Left lung (tissue), 10 donors: Measurements from ENCODE around the gene XKR3. TPM values are rescaled to one million over a fixed set of nuclear protein-coding genes. Genes with fewer than 3 reads are reported as not detected.

Experiments used
- ATAC-seq: fragments of 200-7000 bp; cut with Tn5 transposase; one replicate; pipeline ENCODE4 v1.9.1; 2020; ENCODE audit warnings: moderate library complexity
- DNase-seq, 4 donors: peaks; one replicate each; pipeline ENCODE4 v3.0.0-alpha.2; 2013 to 2020
- H3K27ac ChIP-seq, 2 donors: fragments of 200-600 bp; sonication (generic) in 1 of 2; one replicate each; pipeline versions ENCODE4 v1.5.0 to v1.8.0; 2020 to 2021
- H3K27me3 ChIP-seq, 2 donors: fragments of 200-600 bp; sonication (generic) in 1 of 2; one replicate each; pipeline versions ENCODE4 v1.5.0 to v1.8.0; 2020 to 2021
- H3K36me3 ChIP-seq, 2 donors: fragments of 200-600 bp; sonication (generic) in 1 of 2; one replicate each; pipeline versions ENCODE4 v1.5.0 to v1.8.0; 2020 to 2021
- H3K4me1 ChIP-seq, 2 donors: fragments of 200-600 bp; one replicate each; pipeline ENCODE4 v1.8.0; 2021
- H3K4me3 ChIP-seq, 2 donors: fragments of 200-600 bp; sonication (generic) in 1 of 2; one replicate each; pipeline versions ENCODE4 v1.5.0 to v1.8.0; 2020 to 2021; ENCODE audit warnings: mild to moderate bottlenecking in 1 of 2
- H3K9me3 ChIP-seq, 2 donors: fragments of 200-600 bp; sonication (generic) in 1 of 2; one replicate each; pipeline versions ENCODE4 v1.5.0 to v1.8.0; 2020 to 2021
- intact Hi-C, 2 donors: fragments of 100-400 bp; cut with DNase I; formaldehyde crosslinking; loops; one replicate each; pipeline versions ENCODE4 v1.11.2 to v1.14.2; 2022
- polyA plus RNA-seq, 6 donors: library from polyadenylated mRNA; unstranded; fragments of 120-200 nt; gene quantifications; one replicate each; pipeline ENCODE4 v1.2.1, GENCODE V29; 2013; ENCODE audit not compliant: insufficient read length in 6 of 6
- total RNA-seq, 2 donors: library from RNA; stranded (reverse); fragmentation: NEBNext Ultra II Directional; extraction: Animal tissue kit (Norgen Biotek cat#: 25700); gene quantifications; one replicate each; pipeline ENCODE4 v1.2.1, GENCODE V29; 2021
- TF ChIP-seq, protein P1 (sequence below), 2 donors: fragments of 200-600 bp; sonication (generic) in 1 of 2; IDR thresholded peaks; one replicate each; pipeline versions ENCODE4 v1.5.0 to v1.8.0; 2021; ENCODE audit warnings: antibody characterized with exemption in 2 of 2
- donor health status: DM: no; HTN: yes; CAD: no.
- donor health status: DM: no; HTN: no; CAD: no.

The XKR3 gene
- total and polyA plus RNA-seq, 8 donors: 0.15 to 0.31 TPM; not detected in 6

DNA sequence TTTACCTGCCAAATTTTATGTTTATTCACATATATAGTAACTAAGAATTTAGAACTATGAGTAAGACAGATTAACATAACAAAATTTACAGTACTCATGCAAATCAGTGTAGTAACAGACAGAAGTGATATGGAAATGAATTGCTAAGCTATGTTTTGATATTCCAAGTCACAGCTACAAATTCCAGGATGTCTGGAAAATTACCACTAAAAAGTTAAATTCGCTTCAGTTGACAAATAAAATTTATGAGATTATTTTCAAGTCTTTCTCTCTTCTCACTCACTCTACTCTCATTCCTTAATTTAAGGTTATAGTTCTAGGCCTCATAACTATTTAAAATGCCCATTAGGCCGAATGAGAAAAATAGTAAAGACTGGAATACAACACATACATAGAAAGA is 18.1 kb downstream of the XKR3 start:
- no peak overlapping the region for H3K4me3 ChIP-seq
- H3K27me3 ChIP-seq: no peaks in the 10 kb centered on the region
- ATAC-seq (no peak), DNase-seq (no peak)
- TF ChIP-seq, protein P1, sequence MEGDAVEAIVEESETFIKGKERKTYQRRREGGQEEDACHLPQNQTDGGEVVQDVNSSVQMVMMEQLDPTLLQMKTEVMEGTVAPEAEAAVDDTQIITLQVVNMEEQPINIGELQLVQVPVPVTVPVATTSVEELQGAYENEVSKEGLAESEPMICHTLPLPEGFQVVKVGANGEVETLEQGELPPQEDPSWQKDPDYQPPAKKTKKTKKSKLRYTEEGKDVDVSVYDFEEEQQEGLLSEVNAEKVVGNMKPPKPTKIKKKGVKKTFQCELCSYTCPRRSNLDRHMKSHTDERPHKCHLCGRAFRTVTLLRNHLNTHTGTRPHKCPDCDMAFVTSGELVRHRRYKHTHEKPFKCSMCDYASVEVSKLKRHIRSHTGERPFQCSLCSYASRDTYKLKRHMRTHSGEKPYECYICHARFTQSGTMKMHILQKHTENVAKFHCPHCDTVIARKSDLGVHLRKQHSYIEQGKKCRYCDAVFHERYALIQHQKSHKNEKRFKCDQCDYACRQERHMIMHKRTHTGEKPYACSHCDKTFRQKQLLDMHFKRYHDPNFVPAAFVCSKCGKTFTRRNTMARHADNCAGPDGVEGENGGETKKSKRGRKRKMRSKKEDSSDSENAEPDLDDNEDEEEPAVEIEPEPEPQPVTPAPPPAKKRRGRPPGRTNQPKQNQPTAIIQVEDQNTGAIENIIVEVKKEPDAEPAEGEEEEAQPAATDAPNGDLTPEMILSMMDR (IDR thresholded peaks at IDR 0.05): no peak
- H3K4me1 ChIP-seq: no peaks in the 10 kb centered on the region
- H3K36me3 ChIP-seq: no peaks in the 10 kb centered on the region
- H3K9me3 ChIP-seq: no peaks in the 10 kb centered on the region
- intact Hi-C loops: no loop called here
- no peak overlapping the region for H3K27ac ChIP-seq

DNA sequence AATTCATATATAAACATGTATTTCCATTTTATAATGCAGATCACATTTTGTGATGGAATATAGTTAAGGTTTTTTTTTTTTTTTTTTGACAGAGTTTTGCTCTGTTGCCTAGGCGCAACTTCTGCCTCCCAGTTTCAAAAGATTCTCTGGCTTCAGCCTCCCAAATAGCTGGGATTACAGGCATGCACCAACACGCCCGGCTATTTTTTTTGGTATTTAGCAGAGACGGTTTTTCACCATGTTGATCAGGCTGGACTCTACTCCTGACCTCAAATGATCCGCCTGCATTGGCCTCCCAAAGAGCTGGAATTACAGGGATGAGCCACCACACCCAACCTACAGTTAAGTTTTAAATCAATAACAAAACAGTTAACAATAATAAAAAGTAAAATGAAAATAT is 18.8 kb downstream of the XKR3 start:
- Histone ChIP-seq H3K4me1 (no peaks in the 10 kb centered on the region), H3K4me3 (no peak overlapping the region), H3K27ac (no peak overlapping the region), H3K9me3 (no peaks in the 10 kb centered on the region), H3K27me3 (no peaks in the 10 kb centered on the region), H3K36me3 (no peaks in the 10 kb centered on the region)
- ATAC-seq: no peak
- DNase-seq: no peak
- TF ChIP-seq, protein P1 (IDR thresholded peaks at IDR 0.05): no peak
- intact Hi-C loops: no loop called here

DNA sequence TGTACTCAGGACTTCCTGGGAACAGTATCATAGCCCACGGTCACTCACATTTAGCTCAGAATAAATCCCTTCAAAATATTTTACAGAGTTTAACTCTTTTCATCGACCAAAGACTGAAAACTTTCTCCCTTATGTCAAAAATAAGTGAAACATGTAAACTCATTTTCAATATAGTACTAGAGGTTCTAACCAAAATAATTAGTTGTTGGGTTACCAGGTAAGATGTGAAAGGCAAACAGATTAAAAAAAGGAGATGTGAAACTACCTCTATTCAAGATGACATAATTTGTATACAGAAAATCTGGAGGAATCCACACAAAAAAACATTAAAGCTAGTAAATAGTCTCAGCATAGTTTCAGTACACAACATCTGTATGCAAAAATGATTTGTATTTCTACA is 20.3 kb downstream of the XKR3 start:
- no peak overlapping the region for H3K27ac ChIP-seq
- TF ChIP-seq, protein P1 (IDR thresholded peaks at IDR 0.05): no peak
- DNase-seq: no peak
- no peaks in the 10 kb centered on the region for H3K9me3 ChIP-seq
- H3K4me1 ChIP-seq: no peaks in the 10 kb centered on the region
- no peak for ATAC-seq
- H3K27me3 ChIP-seq: no peaks in the 10 kb centered on the region
- no peak overlapping the region for H3K4me3 ChIP-seq
- intact Hi-C loops: no loop called here
- H3K36me3 ChIP-seq: no peaks in the 10 kb centered on the region

DNA sequence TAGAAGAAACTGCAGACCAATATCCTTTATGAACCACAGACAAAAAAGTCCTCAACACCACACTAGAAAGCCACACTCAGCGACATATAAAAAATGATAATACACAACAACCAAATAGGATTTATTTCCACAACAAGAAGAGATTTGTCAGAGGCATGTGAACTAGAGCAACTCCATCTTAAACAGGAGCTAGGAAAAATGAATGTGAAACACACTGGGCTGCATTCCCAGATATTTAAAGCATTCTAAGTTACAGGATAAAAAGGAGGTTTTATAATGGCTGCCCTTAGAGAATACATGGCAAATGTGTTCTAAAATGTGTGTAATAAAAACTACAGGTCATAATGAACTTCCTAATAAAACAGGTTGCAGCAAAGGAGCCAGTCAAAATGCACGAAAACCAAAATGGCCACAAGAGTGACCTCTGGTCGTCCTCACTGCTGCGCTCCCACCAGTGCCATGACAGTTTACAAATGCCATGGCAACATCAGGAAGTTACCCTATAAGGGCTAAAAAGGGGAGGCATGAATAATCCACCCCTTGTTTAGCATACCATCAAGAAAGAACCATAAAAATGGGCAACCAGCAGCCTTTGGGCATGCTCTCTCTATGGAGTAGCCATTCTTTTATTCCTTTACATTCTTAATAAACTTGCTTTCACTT is 21.8 kb downstream of the XKR3 start:
- Histone ChIP-seq H3K9me3 (no peaks in the 10 kb centered on the region), H3K36me3 (no peaks in the 10 kb centered on the region), H3K4me3 (no peak overlapping the region), H3K4me1 (no peaks in the 10 kb centered on the region), H3K27me3 (no peaks in the 10 kb centered on the region), H3K27ac (no peak overlapping the region)
- intact Hi-C loops: no loop called here
- DNase-seq (no peak), ATAC-seq (no peak)
- TF ChIP-seq, protein P1 (IDR thresholded peaks at IDR 0.05): no peak

DNA sequence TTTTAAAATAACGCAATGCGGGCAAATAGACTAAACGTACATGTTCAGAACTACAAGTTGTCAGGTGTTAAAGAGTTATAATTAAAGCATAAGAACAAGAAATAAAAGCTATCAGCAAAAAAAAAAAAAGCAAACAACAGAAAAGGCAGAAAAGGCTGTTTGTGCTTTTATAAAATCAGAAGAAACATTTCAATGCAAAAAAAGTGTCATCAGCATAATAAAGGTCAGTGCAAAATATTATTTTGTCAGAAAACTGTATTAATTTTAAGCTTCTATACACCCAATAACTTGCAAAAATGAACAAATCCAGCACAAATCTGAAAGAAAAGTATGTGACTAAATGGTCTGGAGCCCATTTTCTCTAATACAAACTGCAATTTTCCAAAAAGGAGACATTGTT is 23.6 kb downstream of the XKR3 start:
- no peak overlapping the region for H3K4me3 ChIP-seq
- DNase-seq (no peak), ATAC-seq (no peak)
- TF ChIP-seq, protein P1 (IDR thresholded peaks at IDR 0.05): no peak
- no peaks in the 10 kb centered on the region for H3K4me1 ChIP-seq
- no peaks in the 10 kb centered on the region for H3K36me3 ChIP-seq
- no peaks in the 10 kb centered on the region for H3K27me3 ChIP-seq
- H3K27ac ChIP-seq: no peak overlapping the region
- intact Hi-C loops: no loop called here
- H3K9me3 ChIP-seq: no peaks in the 10 kb centered on the region
